ENCODE results near the gene PDE4B. TPM values are rescaled to one million over a fixed set of nuclear protein-coding genes. Genes with fewer than 3 reads are reported as not detected.

The PDE4B gene
- total RNA-seq, 1 donor from 2014 or later, result 1.2 TPM

DNA sequence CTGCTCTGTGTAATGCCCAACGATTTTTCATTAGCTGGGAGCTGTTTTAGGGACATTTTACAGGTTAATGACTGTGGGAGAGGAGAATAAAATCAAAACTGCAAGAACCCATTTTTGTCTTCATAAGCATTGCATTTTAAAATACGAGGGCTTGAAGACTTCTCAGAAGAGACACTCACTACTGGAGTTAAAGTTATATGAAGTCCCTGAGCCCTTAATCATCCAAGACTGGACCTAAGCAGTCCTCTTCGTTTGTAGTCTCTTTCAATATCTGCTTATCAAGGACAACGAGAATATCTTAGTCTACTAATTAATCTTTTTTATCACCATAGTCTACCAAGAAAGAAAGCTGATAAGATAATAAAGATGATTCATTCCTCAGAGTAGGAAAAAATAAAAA, 564.3 kb downstream of the PDE4B start:
- Histone ChIP-seq H4K20me1 (ENCODE audit: low read depth) (no peaks in the 10 kb centered on the region), H3K4me3 (no peak overlapping the region), H3K27me3 (no peaks in the 10 kb centered on the region), H3F3A (ENCODE audit: low read depth) (peaks cover 8% of the 10 kb centered on the region), H3K4me1 (peaks cover 45% of the 10 kb centered on the region), H2AFZ (replicated peaks) (peak overlapping the region; percentile 10), H3K9ac (no peak overlapping the region), H3K36me3 (no peaks in the 10 kb centered on the region), H3K27ac (peak overlapping the region; percentile 66), H3K9me3 (ENCODE audit: low read depth) (no peaks in the 10 kb centered on the region), H3K4me2 (peak overlapping the region; percentile 56), H3K79me2 (ENCODE audit: low read depth) (no peaks in the 10 kb centered on the region)
- H3K4me1 Mint-ChIP-seq, result peaks cover 66% of the 10 kb centered on the region
- H3K36me3 Mint-ChIP-seq, result peaks cover 12% of the 10 kb centered on the region
- H3K27ac Mint-ChIP-seq, result peak overlapping the region; percentile 98
- no peaks in the 10 kb centered on the region for H3K9me3 Mint-ChIP-seq
- peak overlapping the region; percentile 91 for H3K4me3 Mint-ChIP-seq
- H3K27me3 Mint-ChIP-seq (ENCODE audit: insufficient read depth, low read depth), result peaks cover 2% of the 10 kb centered on the region
- no peak for TF ChIP-seq EZH2phosphoT487 (IDR thresholded peaks at IDR 0.05)
- no peak for TF ChIP-seq EZH2 (IDR thresholded peaks at IDR 0.05)
- TF ChIP-seq CTCF (IDR thresholded peaks at IDR 0.05), result no peak
- no peak for DNase-seq (ENCODE audit: low spot score)

GRCh38 chr1:66357478-66358197, 564.9 kb downstream of the PDE4B start:
- Histone ChIP-seq H3F3A (ENCODE audit: low read depth) (peaks cover 8% of the 10 kb centered on the region), H2AFZ (replicated peaks) (no peak overlapping the region), H3K27me3 (no peaks in the 10 kb centered on the region), H3K36me3 (no peaks in the 10 kb centered on the region), H3K9ac (no peak overlapping the region), H3K4me2 (no peak overlapping the region), H3K27ac (no peak overlapping the region), H3K4me3 (no peak overlapping the region), H3K9me3 (ENCODE audit: low read depth) (no peaks in the 10 kb centered on the region), H3K79me2 (ENCODE audit: low read depth) (no peaks in the 10 kb centered on the region), H4K20me1 (ENCODE audit: low read depth) (no peaks in the 10 kb centered on the region), H3K4me1 (peaks cover 45% of the 10 kb centered on the region)
- H3K9me3 Mint-ChIP-seq, result no peaks in the 10 kb centered on the region
- H3K27ac Mint-ChIP-seq, result peak overlapping the region; percentile 77
- TF ChIP-seq CTCF (IDR thresholded peaks at IDR 0.05) (no peak), EZH2phosphoT487 (IDR thresholded peaks at IDR 0.05) (no peak), EZH2 (IDR thresholded peaks at IDR 0.05) (no peak)
- no peak overlapping the region for H3K4me3 Mint-ChIP-seq
- H3K4me1 Mint-ChIP-seq, result peaks cover 59% of the 10 kb centered on the region
- no peak for DNase-seq (ENCODE audit: low spot score)
- peaks cover 2% of the 10 kb centered on the region for H3K27me3 Mint-ChIP-seq (ENCODE audit: insufficient read depth, low read depth)
- peaks cover 19% of the 10 kb centered on the region for H3K36me3 Mint-ChIP-seq

DNA sequence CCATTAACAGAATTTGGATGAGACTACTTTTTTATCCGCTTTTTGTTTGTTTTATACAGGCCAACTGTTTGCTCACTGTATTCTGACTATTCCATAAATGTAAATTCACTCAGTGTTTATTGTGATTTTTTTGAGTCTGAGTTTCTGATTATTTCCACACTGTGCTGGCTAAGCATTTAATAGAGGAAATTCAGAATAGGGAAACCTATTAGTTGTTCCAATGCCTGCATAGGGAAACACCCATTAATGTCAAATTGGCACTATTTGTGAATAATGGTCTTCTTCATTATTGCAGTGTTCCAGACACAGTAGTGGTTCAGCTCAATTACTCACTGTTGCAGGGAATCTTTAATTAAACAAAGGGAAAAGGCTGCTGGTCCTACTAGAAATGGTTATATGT, 566.6 kb downstream of the PDE4B start:
- H3K4me3 Mint-ChIP-seq, result no peak overlapping the region
- TF ChIP-seq EZH2phosphoT487 (IDR thresholded peaks at IDR 0.05), result no peak
- TF ChIP-seq EZH2 (IDR thresholded peaks at IDR 0.05), result no peak
- no peak for TF ChIP-seq CTCF (IDR thresholded peaks at IDR 0.05)
- H3K27me3 Mint-ChIP-seq (ENCODE audit: insufficient read depth, low read depth), result no peaks in the 10 kb centered on the region
- Histone ChIP-seq H3K4me2 (no peak overlapping the region), H3K79me2 (ENCODE audit: low read depth) (no peaks in the 10 kb centered on the region), H2AFZ (replicated peaks) (no peak overlapping the region), H4K20me1 (ENCODE audit: low read depth) (no peaks in the 10 kb centered on the region), H3K4me1 (peaks cover 29% of the 10 kb centered on the region), H3K27me3 (no peaks in the 10 kb centered on the region), H3F3A (ENCODE audit: low read depth) (peaks cover 8% of the 10 kb centered on the region), H3K27ac (no peak overlapping the region), H3K9me3 (ENCODE audit: low read depth) (no peaks in the 10 kb centered on the region), H3K9ac (no peak overlapping the region), H3K36me3 (no peaks in the 10 kb centered on the region), H3K4me3 (no peak overlapping the region)
- no peak for DNase-seq (ENCODE audit: low spot score)
- peaks cover 48% of the 10 kb centered on the region for H3K4me1 Mint-ChIP-seq
- H3K36me3 Mint-ChIP-seq, result peaks cover 29% of the 10 kb centered on the region
- H3K27ac Mint-ChIP-seq, result no peak overlapping the region
- H3K9me3 Mint-ChIP-seq, result no peaks in the 10 kb centered on the region
